Endothelial cell of umbilical vein (primary cell): ENCODE data around the gene MVD. TPM values are rescaled to one million over a fixed set of nuclear protein-coding genes. Genes with fewer than 3 reads are reported as not detected.

Experiments used
- BruUV-seq: library from RNA; stranded (reverse); fragments of 400-500 nt; replicated peaks from 2 replicates; lab custom pipeline; 2021; lab: Mats Ljungman, UMichigan
- CTCF ChIA-PET: fragments of 300-600, 350-600 bp; sonication (Branson Sonifier 250); formaldehyde crosslinking; loops from one replicate; lab custom pipeline; 2021; ENCODE audit warnings: antibody characterized with exemption, inconsistent platforms; lab: Charles Lee
- POLR2A ChIA-PET: fragments of 300-600, 350-600 bp; sonication (Branson Sonifier 250); formaldehyde crosslinking; loops from one replicate; lab custom pipeline; 2021; ENCODE audit warnings: antibody characterized with exemption, inconsistent platforms; lab: Charles Lee
- DNase-seq: peaks from one replicate; pipeline ENCODE4 v3.0.0-alpha.2; 2011; ENCODE audit warnings: low read depth, low spot score
- FAIRE-seq: peaks from 2 replicates; lab custom pipeline; 2011; peaks lifted over from hg19 to GRCh38; lab: Jason Lieb, UNC
- H2AFZ ChIP-seq: 2 replicates; pipeline ENCODE4 v1.6.0; 2012; ENCODE audit warnings: low read depth, low read length, control low read depth, inconsistent platforms
- H3K27ac ChIP-seq: 2 replicates; pipeline ENCODE4 v1.5.1; 2011; ENCODE audit warnings: low read depth, mild to moderate bottlenecking, control low read depth, low read length, moderate library complexity; ENCODE audit not compliant: insufficient read depth
- H3K27me3 ChIP-seq, 2 experiments: 2 replicates each; pipeline versions ENCODE4 v1.6.0 to v1.6.1; 2011; ENCODE audit warnings: low read length in 2 of 2, mixed read lengths in 1 of 2; ENCODE audit not compliant: control insufficient read depth in 2 of 2, insufficient read depth in 2 of 2
- H3K36me3 ChIP-seq, 2 experiments: 2 replicates in 1 of 2; 3 replicates in 1 of 2; pipeline ENCODE4 v1.5.1; 2011; ENCODE audit warnings: low read length in 2 of 2, mild to moderate bottlenecking in 1 of 2, moderate library complexity in 1 of 2; ENCODE audit not compliant: control insufficient read depth in 2 of 2, insufficient read depth in 2 of 2; ENCODE audit errors: extremely low read depth in 1 of 2
- H3K4me1 ChIP-seq: 3 replicates; pipeline ENCODE4 v1.5.1; 2011; ENCODE audit warnings: mild to moderate bottlenecking, low read length; ENCODE audit not compliant: control insufficient read depth, insufficient read depth; ENCODE audit errors: extremely low read depth
- H3K4me2 ChIP-seq: 2 replicates; pipeline ENCODE4 v1.6.1; 2011; ENCODE audit warnings: low read length, control low read depth, mixed read lengths; ENCODE audit not compliant: insufficient read depth
- H3K4me3 ChIP-seq, 3 experiments: fragments of 200-600 bp in 1 of 3; sonication (generic), shearing (Covaris generic) in 1 of 3; replicated peaks in 1 of 3; 2 replicates each; pipeline ENCODE4 v1.5.1; 2011 to 2016; ENCODE audit warnings: control low read depth in 3 of 3, low read length in 3 of 3, mild to moderate bottlenecking in 2 of 3, inconsistent platforms in 1 of 3, low read depth in 1 of 3, moderate library complexity in 1 of 3; ENCODE audit not compliant: insufficient read depth in 1 of 3
- H3K79me2 ChIP-seq: 2 replicates; pipeline ENCODE4 v1.6.0; 2012; ENCODE audit warnings: low read length, inconsistent platforms; ENCODE audit not compliant: control insufficient read depth, insufficient read depth
- H3K9ac ChIP-seq: replicated peaks from 2 replicates; pipeline ENCODE3; 2011; ENCODE audit warnings: low read length, control low read depth; ENCODE audit not compliant: insufficient read depth; ENCODE audit errors: extremely low read depth
- H3K9me1 ChIP-seq: replicated peaks from 3 replicates; pipeline ENCODE4 v1.6.0; 2011; ENCODE audit warnings: mild to moderate bottlenecking, low read length; ENCODE audit not compliant: control insufficient read depth, insufficient read depth; ENCODE audit errors: extremely low read depth
- H3K9me3 ChIP-seq: replicated peaks from 2 replicates; pipeline ENCODE4 v1.5.1; 2012; ENCODE audit warnings: low read length, inconsistent platforms; ENCODE audit not compliant: control insufficient read depth, insufficient read depth
- H4K20me1 ChIP-seq: replicated peaks from 2 replicates; pipeline ENCODE3; 2011; ENCODE audit warnings: mild to moderate bottlenecking, low read length; ENCODE audit not compliant: control insufficient read depth, insufficient read depth; ENCODE audit errors: extremely low read depth
- CTCF ChIP-seq, 2 donors: IDR thresholded peaks; 1 replicate in 1 of 2; 2 replicates in 1 of 2; pipeline ENCODE4 v1.5.1; 2011; ENCODE audit warnings: low read length in 2 of 2, mild to moderate bottlenecking in 2 of 2, moderate library complexity in 2 of 2, control low read depth in 1 of 2, inconsistent platforms in 1 of 2, low read depth in 1 of 2; ENCODE audit not compliant: insufficient read depth in 1 of 2; ENCODE audit errors: extremely low read depth in 1 of 2
- EZH2 ChIP-seq: IDR thresholded peaks from 2 replicates; pipeline ENCODE4 v1.6.1; 2012; ENCODE audit warnings: borderline replicate concordance, low read depth, mild to moderate bottlenecking, moderate library complexity, low read length, inconsistent platforms; ENCODE audit not compliant: severe bottlenecking
- FOS ChIP-seq: IDR thresholded peaks from 2 replicates; pipeline ENCODE4 v1.6.1; 2011; ENCODE audit warnings: mild to moderate bottlenecking, low read length, moderate library complexity, borderline replicate concordance; ENCODE audit not compliant: insufficient read depth
- GATA2 ChIP-seq: IDR thresholded peaks from 2 replicates; pipeline ENCODE4 v1.7.0; 2011; ENCODE audit warnings: low read depth, mild to moderate bottlenecking, moderate library complexity, mixed read lengths, low read length; ENCODE audit not compliant: insufficient read length, insufficient read depth
- JUN ChIP-seq: IDR thresholded peaks from 2 replicates; pipeline ENCODE4 v1.6.1; 2011; ENCODE audit warnings: borderline replicate concordance, low read depth; ENCODE audit not compliant: insufficient read length, insufficient read depth
- MAX ChIP-seq: IDR thresholded peaks from 2 replicates; pipeline ENCODE4 v1.6.1; 2011; ENCODE audit not compliant: insufficient read depth, insufficient read length
- MYC ChIP-seq: IDR thresholded peaks from one replicate; pipeline ENCODE4 v1.6.1; 2011; ENCODE audit warnings: mild to moderate bottlenecking, low read depth, low read length
- POLR2A ChIP-seq: IDR thresholded peaks from 2 replicates; pipeline ENCODE4 v1.6.1; 2012; ENCODE audit warnings: low read depth, mild to moderate bottlenecking, control low read depth, low read length
- POLR2AphosphoS5 ChIP-seq: IDR thresholded peaks from 2 replicates; pipeline ENCODE4 v1.6.1; 2012; ENCODE audit warnings: low read depth, mild to moderate bottlenecking, control low read depth, low read length, moderate library complexity; ENCODE audit not compliant: insufficient read depth
- dilution Hi-C: fragments of 300-500 bp; cut with MboI; formaldehyde crosslinking; loops from one replicate; pipeline ENCODE4 v1.15.0; 2019; ENCODE audit warnings: low sequenced_read_pairs; ENCODE audit not compliant: extremely low pct_ligation_motif_present
- intact Hi-C: fragments of 100-400 bp; cut with micrococcal nuclease; formaldehyde crosslinking; loops from one replicate; pipeline ENCODE4 v1.10.0; 2022
- polyA plus RNA-seq, 4 experiments: library from polyadenylated mRNA; depleted of rRNA in 3 of 4; stranded (reverse) in 3 of 4; unstranded in 1 of 4; fragments of >200 nt; gene quantifications; 2 replicates each; pipeline versions ENCODE4 v1.2.1 to v1.2.3, GENCODE V29; 2011 to 2012; ENCODE audit warnings: missing spikeins in 1 of 4
- total RNA-seq: library from RNA; stranded (reverse); gene quantifications from 2 replicates; pipeline ENCODE4 v1.2.3, GENCODE V29; 2021

MVD gene
- total and polyA plus RNA-seq, 2 donors (not counting 3 experiments of a cell fraction or from before 2014, with no cell fraction given): 64.4 to 142 TPM

- POLR2A ChIA-PET: no interaction called here
- H2AFZ ChIP-seq: no peak overlapping the region
- CTCF ChIA-PET: no interaction called here
- H3K9me1 ChIP-seq: no peaks in the 10 kb centered on the region
- intact Hi-C loops (no loop called here), dilution Hi-C loops (no loop called here)
- no peaks in the 10 kb centered on the region for H3K27me3 ChIP-seq
- TF ChIP-seq JUN (no peak), CTCF (IDR thresholded peaks at IDR 0.05; ENCODE audit: extremely low read depth in 1 of 2, insufficient read depth in 1 of 2, low read depth in 1 of 2, low read length in 2 of 2) (no peak), MYC (no peak), GATA2 (no peak), MAX (no peak), EZH2 (no peak), POLR2A (no peak), POLR2AphosphoS5 (no peak), FOS (no peak)
- no peak for DNase-seq
- peaks cover 27% of the 10 kb centered on the region for H3K79me2 ChIP-seq
- H4K20me1 ChIP-seq: no peaks in the 10 kb centered on the region
- peaks cover 7% of the 10 kb centered on the region for H3K4me1 ChIP-seq
- H3K4me2 ChIP-seq: no peak overlapping the region
- no peak overlapping the region for H3K4me3 ChIP-seq
- BruUV-seq: no TSS peak
- H3K9ac ChIP-seq: no peak overlapping the region
- H3K9me3 ChIP-seq: no peaks in the 10 kb centered on the region
- H3K27ac ChIP-seq: no peak overlapping the region
- peaks cover 7 to 17% of the 10 kb centered on the region in 2 experiments for H3K36me3 ChIP-seq
- FAIRE-seq: no peak
Observed at GRCh38 chr16:88656291-88656980, 6.5 kb downstream of the MVD start.
